ENCODE data around the gene OR5T1. TPM values are rescaled to one million over a fixed set of nuclear protein-coding genes. Genes with fewer than 3 reads are reported as not detected.

The OR5T1 gene
- total RNA-seq, 1 experiment from 2014 or later: not detected

DNA sequence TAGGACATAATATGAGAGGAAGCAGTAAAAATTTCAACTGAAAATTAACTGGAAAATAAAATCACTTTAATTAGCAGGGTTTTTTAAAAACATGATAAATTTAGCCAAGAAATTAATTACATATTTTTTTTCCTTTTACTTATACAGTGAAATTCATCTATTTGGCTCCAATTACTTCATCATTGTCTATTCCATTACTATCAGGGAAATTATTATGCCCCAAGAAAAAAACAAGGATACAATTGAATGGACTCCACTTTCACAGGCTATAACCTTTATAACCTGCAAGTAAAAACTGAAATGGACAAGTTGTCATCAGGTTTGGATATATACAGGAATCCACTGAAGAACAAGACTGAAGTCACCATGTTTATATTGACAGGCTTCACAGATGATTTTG, 22.0 kb upstream of the OR5T1 start, which contains the start of gene OR5T3:
TSS of gene OR5T3 (plus strand) at position 301 of the 400 bp plus-strand sequence. CDS start at position 301, 0 bp downstream.
- Histone ChIP-seq H4K20me1 (ENCODE audit: insufficient read depth) (no peaks in the 10 kb centered on the region; the same call in 1 of the 2 replicates), H3K27ac (ENCODE audit: low read depth, low read length) (no peak within 1 kb of the TSS), H3K4me2 (ENCODE audit: low read length) (no peak within 1 kb of the TSS), H3K36me3 (ENCODE audit: control insufficient read depth in 1 of 2, insufficient read depth in 2 of 2, low read length in 2 of 2) (no peaks in the 10 kb centered on the region), H3K4me1 (ENCODE audit: control insufficient read depth in 1 of 2, insufficient read depth in 2 of 2, low read length in 2 of 2) (no peaks in the 10 kb centered on the region), H2AFZ (ENCODE audit: low read depth, low read length, poor library complexity, severe bottlenecking) (no peak within 1 kb of the TSS), H3K4me3 (replicated peaks in 1 of 2; ENCODE audit: low read depth in 1 of 2, low read length in 2 of 2) (no peak within 1 kb of the TSS), H3K9ac (ENCODE audit: low read length) (no peak within 1 kb of the TSS), H3K9me2 (ENCODE audit: insufficient read depth) (no peaks in the 10 kb centered on the region), H3K9me3 (ENCODE audit: control insufficient read depth in 1 of 2, insufficient read depth in 1 of 2, low read depth in 1 of 2, low read length in 2 of 2) (peaks cover 0 to 8% of the 10 kb centered on the region in 2 experiments; a peak in 2 of 4 replicates), H3K79me2 (ENCODE audit: insufficient read depth, low read length) (no peaks in the 10 kb centered on the region), H3K27me3 (ENCODE audit: insufficient read depth, low read length) (no peaks in the 10 kb centered on the region)
- intact Hi-C loops (cut with micrococcal nuclease): no loop called here
- TF ChIP-seq, protein P1, sequence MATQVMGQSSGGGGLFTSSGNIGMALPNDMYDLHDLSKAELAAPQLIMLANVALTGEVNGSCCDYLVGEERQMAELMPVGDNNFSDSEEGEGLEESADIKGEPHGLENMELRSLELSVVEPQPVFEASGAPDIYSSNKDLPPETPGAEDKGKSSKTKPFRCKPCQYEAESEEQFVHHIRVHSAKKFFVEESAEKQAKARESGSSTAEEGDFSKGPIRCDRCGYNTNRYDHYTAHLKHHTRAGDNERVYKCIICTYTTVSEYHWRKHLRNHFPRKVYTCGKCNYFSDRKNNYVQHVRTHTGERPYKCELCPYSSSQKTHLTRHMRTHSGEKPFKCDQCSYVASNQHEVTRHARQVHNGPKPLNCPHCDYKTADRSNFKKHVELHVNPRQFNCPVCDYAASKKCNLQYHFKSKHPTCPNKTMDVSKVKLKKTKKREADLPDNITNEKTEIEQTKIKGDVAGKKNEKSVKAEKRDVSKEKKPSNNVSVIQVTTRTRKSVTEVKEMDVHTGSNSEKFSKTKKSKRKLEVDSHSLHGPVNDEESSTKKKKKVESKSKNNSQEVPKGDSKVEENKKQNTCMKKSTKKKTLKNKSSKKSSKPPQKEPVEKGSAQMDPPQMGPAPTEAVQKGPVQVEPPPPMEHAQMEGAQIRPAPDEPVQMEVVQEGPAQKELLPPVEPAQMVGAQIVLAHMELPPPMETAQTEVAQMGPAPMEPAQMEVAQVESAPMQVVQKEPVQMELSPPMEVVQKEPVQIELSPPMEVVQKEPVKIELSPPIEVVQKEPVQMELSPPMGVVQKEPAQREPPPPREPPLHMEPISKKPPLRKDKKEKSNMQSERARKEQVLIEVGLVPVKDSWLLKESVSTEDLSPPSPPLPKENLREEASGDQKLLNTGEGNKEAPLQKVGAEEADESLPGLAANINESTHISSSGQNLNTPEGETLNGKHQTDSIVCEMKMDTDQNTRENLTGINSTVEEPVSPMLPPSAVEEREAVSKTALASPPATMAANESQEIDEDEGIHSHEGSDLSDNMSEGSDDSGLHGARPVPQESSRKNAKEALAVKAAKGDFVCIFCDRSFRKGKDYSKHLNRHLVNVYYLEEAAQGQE (IDR thresholded peaks at IDR 0.05; ENCODE audit: low read depth): no peak
- no peak for TF ChIP-seq SP1 (IDR thresholded peaks at IDR 0.05; ENCODE audit: low read depth)
- TF ChIP-seq, protein P2, sequence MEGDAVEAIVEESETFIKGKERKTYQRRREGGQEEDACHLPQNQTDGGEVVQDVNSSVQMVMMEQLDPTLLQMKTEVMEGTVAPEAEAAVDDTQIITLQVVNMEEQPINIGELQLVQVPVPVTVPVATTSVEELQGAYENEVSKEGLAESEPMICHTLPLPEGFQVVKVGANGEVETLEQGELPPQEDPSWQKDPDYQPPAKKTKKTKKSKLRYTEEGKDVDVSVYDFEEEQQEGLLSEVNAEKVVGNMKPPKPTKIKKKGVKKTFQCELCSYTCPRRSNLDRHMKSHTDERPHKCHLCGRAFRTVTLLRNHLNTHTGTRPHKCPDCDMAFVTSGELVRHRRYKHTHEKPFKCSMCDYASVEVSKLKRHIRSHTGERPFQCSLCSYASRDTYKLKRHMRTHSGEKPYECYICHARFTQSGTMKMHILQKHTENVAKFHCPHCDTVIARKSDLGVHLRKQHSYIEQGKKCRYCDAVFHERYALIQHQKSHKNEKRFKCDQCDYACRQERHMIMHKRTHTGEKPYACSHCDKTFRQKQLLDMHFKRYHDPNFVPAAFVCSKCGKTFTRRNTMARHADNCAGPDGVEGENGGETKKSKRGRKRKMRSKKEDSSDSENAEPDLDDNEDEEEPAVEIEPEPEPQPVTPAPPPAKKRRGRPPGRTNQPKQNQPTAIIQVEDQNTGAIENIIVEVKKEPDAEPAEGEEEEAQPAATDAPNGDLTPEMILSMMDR (IDR thresholded peaks at IDR 0.05 in 2 of 3, conservative IDR thresholded peaks at IDR 0.05 in 1 of 3; ENCODE audit: borderline replicate concordance in 1 of 3, insufficient read depth in 1 of 3, low read depth in 2 of 3, low read length in 2 of 3): no peak
- TF ChIP-seq SIN3A (IDR thresholded peaks at IDR 0.05; ENCODE audit: low read depth): no peak
- TF ChIP-seq RAD21 (IDR thresholded peaks at IDR 0.05; ENCODE audit: low read depth): no peak
- TF ChIP-seq, protein P3, sequence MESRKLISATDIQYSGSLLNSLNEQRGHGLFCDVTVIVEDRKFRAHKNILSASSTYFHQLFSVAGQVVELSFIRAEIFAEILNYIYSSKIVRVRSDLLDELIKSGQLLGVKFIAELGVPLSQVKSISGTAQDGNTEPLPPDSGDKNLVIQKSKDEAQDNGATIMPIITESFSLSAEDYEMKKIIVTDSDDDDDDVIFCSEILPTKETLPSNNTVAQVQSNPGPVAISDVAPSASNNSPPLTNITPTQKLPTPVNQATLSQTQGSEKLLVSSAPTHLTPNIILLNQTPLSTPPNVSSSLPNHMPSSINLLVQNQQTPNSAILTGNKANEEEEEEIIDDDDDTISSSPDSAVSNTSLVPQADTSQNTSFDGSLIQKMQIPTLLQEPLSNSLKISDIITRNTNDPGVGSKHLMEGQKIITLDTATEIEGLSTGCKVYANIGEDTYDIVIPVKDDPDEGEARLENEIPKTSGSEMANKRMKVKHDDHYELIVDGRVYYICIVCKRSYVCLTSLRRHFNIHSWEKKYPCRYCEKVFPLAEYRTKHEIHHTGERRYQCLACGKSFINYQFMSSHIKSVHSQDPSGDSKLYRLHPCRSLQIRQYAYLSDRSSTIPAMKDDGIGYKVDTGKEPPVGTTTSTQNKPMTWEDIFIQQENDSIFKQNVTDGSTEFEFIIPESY (IDR thresholded peaks at IDR 0.05; ENCODE audit: extremely low read depth, insufficient replicate concordance, low read length): no peak
- TF ChIP-seq CBX3 (IDR thresholded peaks at IDR 0.05; ENCODE audit: low read depth): no peak
- no peak for TF ChIP-seq JUND (IDR thresholded peaks at IDR 0.05)
- TF ChIP-seq ELF1 (IDR thresholded peaks at IDR 0.05; ENCODE audit: borderline replicate concordance, low read depth): no peak
- no peak for TF ChIP-seq ZNF274 (IDR thresholded peaks at IDR 0.05; ENCODE audit: low read depth, low read length)
- no peak for TF ChIP-seq SRF (IDR thresholded peaks at IDR 0.05; ENCODE audit: low read depth)
- no peak for TF ChIP-seq POLR2AphosphoS5 (IDR thresholded peaks at IDR 0.05; ENCODE audit: low read depth, low read length)
- TF ChIP-seq CEBPB (IDR thresholded peaks at IDR 0.05; ENCODE audit: low read depth): no peak
- no peak for TF ChIP-seq EZH2 (IDR thresholded peaks at IDR 0.05)
- no peak for TF ChIP-seq FOSL1 (IDR thresholded peaks at IDR 0.05; ENCODE audit: low read depth)
- TF ChIP-seq EZH2phosphoT487 (IDR thresholded peaks at IDR 0.05; ENCODE audit: borderline replicate concordance): no peak
- TF ChIP-seq POLR2A (IDR thresholded peaks at IDR 0.05; ENCODE audit: borderline replicate concordance, extremely low read depth, insufficient read depth, insufficient read length): no peak
- POLR2A ChIA-PET: no interaction called here
- RAD21 ChIA-PET (ENCODE audit: low non-redundant PET in 1 of 2, low total read pairs in 2 of 2, uncharacterized antibody in 2 of 2, unreplicated experiment in 2 of 2): no interaction called here
- no TSS peak for BruUV-seq (replicated peaks)
- DNase-seq (ENCODE audit: low read depth, low spot score) (no peak), ATAC-seq (no peak)
- CTCF ChIA-PET: no interaction called here

All from HCT116 (cell line).